ENCODE data around the gene ADGRD1.

DNA sequence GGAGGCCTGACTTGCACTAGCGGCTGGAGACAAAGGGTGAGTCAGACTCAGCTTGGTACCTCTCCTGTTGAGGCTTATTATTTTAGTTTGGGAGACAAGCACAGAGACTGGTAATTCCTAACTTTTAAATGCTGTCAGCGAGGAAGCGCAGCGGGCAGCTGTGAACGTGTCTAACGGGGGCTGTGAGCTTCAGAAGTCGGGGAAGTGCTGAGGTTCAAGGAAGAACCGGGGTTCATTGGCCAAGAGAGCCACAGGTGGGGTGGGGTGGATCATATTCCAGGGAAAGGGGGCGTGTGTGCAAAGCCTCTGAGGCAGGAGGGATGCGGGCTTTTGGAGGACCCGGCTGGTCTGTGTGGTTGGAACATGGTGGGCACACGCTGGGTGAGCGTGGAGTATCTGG, 36.1 kb upstream of the ADGRD1 start:
- TF ChIP-seq POLR2A (IDR thresholded peaks at IDR 0.05) (no peak), POLR2AphosphoS5 (IDR thresholded peaks at IDR 0.05) (no peak)
